Measurements from ENCODE around the gene CXCR6.

- no peak for TF ChIP-seq POLR2A (IDR thresholded peaks at IDR 0.05)
- TF ChIP-seq POLR2AphosphoS5 (IDR thresholded peaks at IDR 0.05): no peak
Measured at GRCh38 chr3:45990181-45990580, 46.9 kb downstream of the CXCR6 start.
